AG04449 (cell line): Measurements from ENCODE around the gene CPA4.

Experiments
- CTCF ChIA-PET: fragments of 350-600 bp; formaldehyde crosslinking; extraction: SDS; loops from one replicate; lab custom pipeline; 2021; ENCODE audit warnings: antibody characterized with exemption; lab: Yijun Ruan, JAX
- POLR2A ChIA-PET: fragments of 400-600, 350-600 bp; formaldehyde crosslinking; extraction: SDS; loops from one replicate; lab custom pipeline; 2020; ENCODE audit warnings: antibody characterized with exemption, inconsistent platforms; lab: Yijun Ruan, JAX
- DNase-seq: peaks from one replicate; pipeline ENCODE4 v3.0.0-alpha.2; 2010; ENCODE audit warnings: low read depth, low spot score
- H3K4me3 ChIP-seq: 2 replicates; pipeline ENCODE4 v1.5.1; 2011; ENCODE audit warnings: low read depth, mild to moderate bottlenecking, control low read depth, low read length
- CTCF ChIP-seq: IDR thresholded peaks from one replicate; pipeline ENCODE4 v1.5.1; 2011; ENCODE audit warnings: mild to moderate bottlenecking, moderate library complexity, low read length, control low read depth, inconsistent platforms; ENCODE audit not compliant: insufficient read depth; ENCODE audit errors: missing control alignments

Gene CPA4

GRCh38 chr7:130333832-130334231 lies 40.9 kb downstream of the CPA4 start:
- POLR2A ChIA-PET, result no interaction called here
- no peak for TF ChIP-seq CTCF
- no peak for DNase-seq
- H3K4me3 ChIP-seq, result no peak overlapping the region
- CTCF ChIA-PET, result interaction anchor here (0.9 to 1.0 kb wide), 2 partner anchors 11 to 16 kb away, joined by 3 read pairs; partner anchors contain the start of gene CPA5

GRCh38 chr7:130334274-130334673 lies 41.3 kb downstream of the CPA4 start:
- no peak overlapping the region for H3K4me3 ChIP-seq
- CTCF ChIA-PET, result interaction anchor here (0.9 kb wide), 1 partner anchor 10 kb away, joined by 3 read pairs; the partner anchor contains the start of gene CPA5
- TF ChIP-seq CTCF, result no peak
- POLR2A ChIA-PET, result no interaction called here
- no peak for DNase-seq

GRCh38 chr7:130337410-130337971 lies 44.5 kb downstream of the CPA4 start:
- ChIA-PET CTCF (interaction anchor here (0.7 kb wide), 1 partner anchor 28 kb away, joined by 3 read pairs; no protein-coding TSS in a partner anchor), POLR2A (no interaction called here)
- no peak for DNase-seq
- no peak for TF ChIP-seq CTCF
- H3K4me3 ChIP-seq, result no peak overlapping the region

GRCh38 chr7:130338233-130338632 lies 45.3 kb downstream of the CPA4 start:
- no peak for TF ChIP-seq CTCF
- no peak for DNase-seq
- ChIA-PET POLR2A (no interaction called here), CTCF (no interaction called here)
- no peak overlapping the region for H3K4me3 ChIP-seq

- DNase-seq, result no peak
- no peak for TF ChIP-seq CTCF
- POLR2A ChIA-PET, result no interaction called here
- no peak overlapping the region for H3K4me3 ChIP-seq
- CTCF ChIA-PET, result no interaction called here
Observed at GRCh38 chr7:130341882-130342281, 48.9 kb downstream of the CPA4 start.

- POLR2A ChIA-PET, result no interaction called here
- no peak overlapping the region for H3K4me3 ChIP-seq
- DNase-seq, result no peak
- CTCF ChIA-PET, result no interaction called here
- no peak for TF ChIP-seq CTCF
Observed at GRCh38 chr7:130342701-130343380, 49.9 kb downstream of the CPA4 start.
